NCI-H524 (cell line): ENCODE results near the gene CCDC9.
A peak's percentile ranks its signal among the peaks of the same experiment; 100 is the strongest.
"Not testable (repeated sequence)": the region's sequence is repeated elsewhere in the genome, so short reads cannot be mapped to it uniquely, and the experiment has no call there.

Experiments
- DNase-seq, 2 experiments: peaks; one replicate each; lab custom pipeline; 2025; lab: John Stamatoyannopoulos, UW

Gene CCDC9

DNA sequence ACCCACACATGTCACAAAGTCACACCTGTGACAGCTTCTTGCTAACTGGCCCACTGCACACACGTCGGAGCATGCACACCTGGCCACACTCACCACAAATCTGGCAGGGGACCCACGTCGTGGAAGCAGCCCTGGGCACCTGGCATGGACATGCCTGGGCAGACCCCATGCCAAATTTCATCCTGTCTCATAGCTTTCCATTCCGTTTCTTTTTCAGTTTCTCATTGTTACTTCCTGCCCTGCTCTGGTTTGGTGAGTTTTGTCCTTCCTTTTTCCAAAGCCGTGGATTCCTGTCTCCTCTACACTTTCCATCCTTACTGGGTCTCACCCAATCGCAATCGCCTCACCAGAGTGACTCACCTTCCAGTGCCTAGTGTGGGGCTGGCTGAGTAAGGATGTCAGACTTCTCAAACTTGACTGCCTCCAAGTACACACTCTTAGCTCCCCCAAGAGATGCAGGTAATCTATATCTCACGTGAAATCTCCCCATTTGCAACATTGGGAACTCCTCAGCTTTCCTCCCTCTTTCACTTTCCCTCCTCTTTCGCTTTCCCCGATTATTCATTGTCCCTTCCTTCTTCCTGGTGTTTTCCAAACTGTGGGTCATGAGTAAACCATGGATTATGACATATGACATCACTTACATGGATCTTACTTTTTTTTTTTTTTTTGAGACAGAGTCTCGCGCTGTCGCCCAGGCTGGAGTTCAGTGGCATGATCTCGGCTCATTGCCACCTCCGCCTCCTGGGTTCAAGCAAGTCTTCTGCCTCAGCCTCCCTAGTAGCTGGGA lies 23.7 kb upstream of the CCDC9 start:
- no peak for DNase-seq

DNA sequence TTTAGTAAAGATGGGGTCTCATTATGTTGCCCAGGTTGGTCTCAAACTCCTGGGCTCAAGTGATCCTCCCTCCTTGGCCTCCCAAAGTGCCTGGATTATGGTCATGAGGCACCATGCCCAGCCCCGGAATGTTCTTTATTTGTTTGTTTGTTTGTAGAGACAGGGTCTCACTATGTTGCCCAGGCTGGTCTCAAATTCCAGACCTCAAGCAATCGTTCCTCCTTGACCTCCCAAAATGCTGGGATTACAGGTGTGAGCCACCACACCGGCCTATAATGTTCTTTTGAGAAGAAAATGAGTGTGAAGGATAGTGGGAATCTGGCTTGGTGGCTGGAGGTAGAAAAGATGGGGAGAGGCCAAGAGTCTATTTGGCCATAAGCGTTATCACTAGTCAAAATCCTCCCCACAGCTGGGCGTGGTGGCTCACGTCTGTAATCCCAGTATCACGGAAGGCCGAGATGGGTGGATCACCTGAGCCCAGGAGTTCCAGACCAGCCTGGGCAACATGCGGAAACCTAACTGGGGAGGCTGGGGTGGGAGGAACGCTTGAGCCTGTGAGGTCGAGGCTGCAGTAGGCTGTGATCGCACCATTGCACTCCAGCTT lies 20.2 kb upstream of the CCDC9 start:
- DNase-seq, result no peak

DNA sequence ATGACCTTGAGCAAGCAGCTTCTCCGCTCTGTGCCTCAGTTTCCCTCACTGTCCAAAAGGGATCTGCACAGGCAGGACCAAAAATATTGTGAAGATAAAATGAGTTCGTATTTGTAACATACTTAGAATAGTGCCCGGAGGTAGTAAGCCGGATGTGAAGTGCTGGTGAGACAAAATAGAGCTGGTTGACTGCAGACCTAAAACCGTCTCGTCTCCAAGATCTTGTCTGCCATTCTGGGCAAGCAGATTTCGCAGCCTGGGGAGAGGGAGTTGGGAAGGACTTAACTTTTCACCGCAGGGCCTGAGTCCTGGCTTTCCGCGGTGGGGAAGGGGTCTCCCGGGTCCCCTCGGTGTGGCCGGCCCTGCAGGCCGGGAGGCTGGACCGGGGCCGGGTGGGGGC lies 17.2 kb upstream of the CCDC9 start:
- DNase-seq, result peak in 1 of 2 experiments; percentile 57

DNA sequence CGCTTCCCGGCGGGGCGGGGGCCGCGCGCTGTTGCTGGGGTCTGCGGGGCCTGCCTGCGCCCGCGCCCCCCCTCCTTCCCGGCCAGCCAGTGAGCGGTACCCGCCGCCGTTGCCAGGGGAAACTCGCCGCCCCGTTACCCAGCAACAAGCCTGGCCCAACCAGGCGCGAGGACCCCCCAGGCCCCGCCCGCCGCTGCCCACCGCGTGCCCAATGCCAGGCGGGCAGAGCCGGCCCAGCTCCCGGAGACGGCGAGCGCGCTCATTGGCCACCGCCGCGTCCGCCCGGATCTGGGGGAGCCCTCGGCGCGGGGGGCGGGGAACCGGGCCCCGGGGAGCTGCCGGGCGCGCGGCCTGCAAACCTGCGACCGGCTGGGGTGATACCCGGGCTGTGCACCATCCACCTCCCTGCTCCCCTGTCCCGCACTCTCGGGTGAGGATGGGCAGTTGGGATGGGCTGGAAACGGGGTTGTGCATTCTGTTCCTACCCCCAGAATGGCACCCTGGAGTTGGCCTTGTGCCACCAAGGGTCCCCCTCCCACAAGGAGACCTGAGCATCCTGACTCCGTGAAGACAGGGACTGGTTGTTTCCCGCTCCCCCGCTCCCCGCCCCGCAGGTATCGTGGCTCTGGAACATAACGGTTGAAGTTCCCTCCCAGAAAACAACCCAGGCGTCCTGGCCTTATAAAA lies 16.6 kb upstream of the CCDC9 start:
- DNase-seq, result peak; percentile 93 to 94

DNA sequence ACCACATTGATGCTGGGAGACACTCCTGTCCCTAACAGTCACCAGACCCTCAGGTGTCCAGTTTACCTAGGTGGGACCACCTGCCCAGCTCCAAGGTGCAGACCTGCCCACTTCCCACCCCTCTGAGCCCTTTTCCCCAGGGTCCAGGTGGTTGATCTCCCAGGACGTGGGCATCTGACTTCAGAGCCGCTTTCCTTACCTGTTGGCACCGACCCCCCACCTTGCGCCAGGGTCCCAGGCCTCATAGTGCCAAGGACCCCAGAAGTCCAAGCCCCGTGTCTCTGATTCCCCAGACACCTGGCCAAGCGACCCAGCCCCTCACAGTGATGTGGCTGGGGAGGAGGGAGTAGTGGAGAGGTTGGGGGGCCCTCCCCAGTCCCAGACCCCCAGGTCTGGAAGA lies 15.8 kb upstream of the CCDC9 start:
- no peak for DNase-seq

DNA sequence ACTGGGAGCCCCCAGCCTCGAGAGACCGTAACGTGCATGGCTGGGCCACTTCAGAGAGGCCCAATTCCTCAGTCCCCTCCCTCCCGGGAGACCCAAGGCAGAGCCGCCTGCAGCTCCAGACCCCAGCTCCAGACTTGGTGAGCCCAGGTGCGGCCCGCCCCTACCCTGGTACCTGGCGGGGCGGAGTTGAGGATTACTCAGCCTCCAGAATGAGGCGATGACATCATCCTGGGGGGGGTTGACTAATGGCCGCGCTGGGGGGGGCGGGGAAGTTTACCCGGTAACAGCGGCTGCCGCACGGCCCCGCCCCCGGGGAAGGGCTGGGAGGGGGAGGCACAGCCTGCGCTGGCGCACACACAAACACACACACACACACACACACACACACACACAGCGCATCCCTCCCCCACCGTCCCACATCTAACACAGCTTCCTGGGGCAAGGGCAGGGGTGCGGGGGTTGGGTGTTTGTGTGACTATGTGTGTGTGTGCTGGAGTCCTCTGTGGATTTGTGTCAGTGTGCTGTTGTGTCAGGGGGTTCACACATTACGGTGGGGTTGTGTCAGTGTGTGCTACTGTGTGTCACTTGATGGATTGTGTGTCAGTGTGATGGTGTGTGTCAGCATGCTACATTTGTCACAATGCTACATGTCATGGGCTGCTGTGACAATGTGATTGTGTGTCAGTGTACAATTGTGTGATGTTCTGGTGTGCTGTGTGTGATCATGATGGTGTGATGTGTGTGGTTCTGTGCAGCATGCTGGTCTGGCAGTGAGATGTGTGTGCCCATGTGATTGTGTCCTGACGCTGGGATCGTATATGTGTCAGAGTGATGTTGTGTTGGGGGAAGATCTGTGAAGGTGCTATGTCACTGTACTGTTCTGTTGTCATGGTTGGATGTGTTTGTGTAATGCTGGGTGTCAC lies 15.1 kb upstream of the CCDC9 start:
- DNase-seq, result peak in 1 of 2 experiments; percentile 56

DNA sequence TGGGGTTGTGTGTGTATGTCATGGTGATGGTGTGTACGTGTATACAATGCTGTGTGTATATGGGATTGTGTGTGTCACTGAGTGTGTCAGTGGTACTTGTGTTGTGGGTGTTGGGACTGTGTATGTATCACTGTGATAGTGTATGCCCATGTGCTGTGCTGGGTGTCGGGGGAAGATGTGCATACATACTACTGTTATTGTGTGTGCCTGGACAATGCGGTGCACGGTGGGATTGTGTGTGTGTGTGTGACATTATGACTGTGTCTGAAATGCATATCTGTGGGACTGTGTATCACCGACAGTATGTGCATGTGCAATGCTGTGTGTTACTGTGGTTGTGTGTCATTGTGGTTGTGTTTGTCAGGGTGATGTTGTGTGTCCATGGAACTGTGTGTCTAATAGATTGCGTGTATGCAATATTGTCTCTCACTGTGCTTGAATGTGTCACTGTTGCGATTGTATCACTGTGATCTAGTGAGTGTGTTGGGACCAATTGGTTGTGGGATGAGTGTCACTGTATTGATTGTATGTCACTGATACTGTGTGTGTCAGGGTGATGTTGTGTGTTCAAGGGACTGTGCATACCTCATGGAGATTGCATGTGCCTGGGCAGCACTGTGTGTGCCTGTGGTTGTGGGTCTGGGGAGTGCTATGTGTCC lies 14.3 kb upstream of the CCDC9 start:
- no peak for DNase-seq

DNA sequence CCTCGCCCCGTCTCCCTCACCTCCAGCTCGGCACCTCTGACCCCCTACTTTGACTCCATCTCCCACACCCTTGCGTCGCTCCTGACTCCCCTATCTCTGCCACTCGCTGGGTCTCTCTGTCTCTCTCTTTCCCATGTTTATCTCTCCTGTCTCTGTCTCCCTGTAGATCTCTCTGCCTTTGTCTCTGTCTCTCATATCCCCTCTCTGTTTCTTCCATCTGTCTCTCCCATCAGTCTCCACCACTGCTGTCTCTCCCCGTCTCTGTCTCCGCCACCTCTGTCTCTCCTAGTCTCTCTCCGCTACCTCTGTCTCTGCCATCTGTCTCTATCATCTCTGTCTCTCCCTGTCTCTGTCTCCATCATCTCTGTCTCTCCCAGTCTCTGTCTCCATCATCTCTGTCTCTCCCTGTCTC lies 13.0 kb upstream of the CCDC9 start:
- no peak for DNase-seq

DNA sequence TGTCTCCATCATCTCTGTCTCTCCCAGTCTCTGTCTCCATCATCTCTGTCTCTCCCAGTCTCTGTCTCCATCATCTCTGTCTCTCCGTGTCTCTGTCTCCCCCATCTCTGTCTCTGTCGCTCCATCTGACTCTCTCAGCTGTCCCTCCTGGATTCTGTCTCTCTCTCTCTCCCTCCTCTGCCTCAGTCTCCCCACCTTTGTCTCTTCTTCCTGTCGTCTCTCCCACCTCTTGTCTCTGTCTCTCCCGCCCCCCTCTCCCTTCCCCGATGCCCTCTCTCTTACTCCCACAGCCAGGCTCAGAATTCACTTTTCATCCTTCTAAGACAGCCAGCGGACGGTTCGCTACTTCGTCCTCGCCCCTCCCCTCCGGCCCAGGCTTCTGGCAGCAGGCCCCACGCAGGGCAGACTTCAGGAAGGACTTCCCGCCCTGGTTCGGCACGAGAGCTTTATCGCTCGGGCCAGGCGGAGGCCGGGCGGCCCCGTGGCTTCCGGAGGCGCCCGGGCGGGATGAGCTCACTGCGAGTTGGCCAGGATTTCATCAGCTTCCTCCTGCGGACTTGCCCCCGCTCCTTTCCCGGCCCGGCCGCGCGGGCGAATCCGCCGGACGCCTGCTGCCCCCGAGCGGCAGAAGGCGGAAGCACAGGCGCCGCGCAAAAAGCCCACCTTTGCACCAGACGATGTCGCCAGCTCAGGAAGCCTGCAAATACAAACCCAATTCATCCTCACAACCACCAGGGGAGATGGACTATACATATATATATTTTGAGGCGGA lies 12.4 kb upstream of the CCDC9 start:
- DNase-seq, result peak; percentile 83 to 94

DNA sequence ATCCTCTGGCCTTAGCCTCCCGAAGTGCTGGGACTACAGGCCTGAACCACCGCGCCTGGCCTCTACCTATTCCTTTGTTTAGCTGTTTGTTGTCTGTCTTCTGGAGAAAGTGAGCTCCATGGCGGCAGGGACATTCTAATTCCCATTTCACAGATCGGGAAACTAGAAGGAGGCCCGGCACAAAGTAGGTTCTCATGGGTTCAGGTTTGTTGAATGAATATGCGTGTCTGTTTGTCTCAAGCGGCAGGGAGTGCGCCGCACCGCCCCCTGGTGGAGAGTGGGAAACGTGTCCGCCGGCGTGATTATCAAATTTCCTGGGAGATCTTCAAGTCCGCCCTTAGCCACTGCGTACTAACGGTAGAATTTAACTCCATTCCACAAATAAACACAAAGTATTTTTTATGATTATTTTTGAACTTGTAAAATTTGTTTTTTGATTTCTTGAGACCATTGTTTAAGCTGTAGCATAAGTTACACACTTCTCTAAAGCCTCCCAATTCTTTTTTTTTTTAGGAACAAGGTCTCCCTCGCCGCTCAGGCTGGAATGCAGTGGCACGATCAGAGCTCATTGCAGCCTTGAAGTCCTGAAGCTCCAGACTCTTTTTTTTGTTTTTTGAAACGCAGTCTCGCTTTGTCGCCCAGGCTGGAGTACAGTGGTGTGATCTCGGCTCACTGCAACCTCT lies 8.9 kb upstream of the CCDC9 start:
- peak; percentile 16 to 71 for DNase-seq

DNA sequence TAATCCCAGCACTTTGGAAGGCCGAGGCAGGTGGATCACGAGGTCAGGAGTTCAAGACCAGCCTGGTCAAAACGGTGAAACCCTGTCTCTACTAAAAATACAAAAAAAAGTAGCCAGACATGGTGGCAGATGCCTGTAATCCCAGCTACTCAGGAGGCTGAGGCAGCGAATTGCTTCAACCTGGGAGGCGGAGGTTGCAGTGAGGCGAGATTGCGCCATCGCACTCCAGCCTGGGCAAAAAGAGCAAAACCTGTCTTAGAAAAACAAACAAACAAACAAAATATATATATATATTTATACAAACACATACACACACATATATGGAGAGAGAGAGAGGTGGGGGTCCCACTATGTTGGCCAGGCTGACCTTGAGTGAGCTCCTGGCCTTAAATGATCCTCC lies 3.3 kb upstream of the CCDC9 start:
- not testable (repeated sequence) for DNase-seq

DNA sequence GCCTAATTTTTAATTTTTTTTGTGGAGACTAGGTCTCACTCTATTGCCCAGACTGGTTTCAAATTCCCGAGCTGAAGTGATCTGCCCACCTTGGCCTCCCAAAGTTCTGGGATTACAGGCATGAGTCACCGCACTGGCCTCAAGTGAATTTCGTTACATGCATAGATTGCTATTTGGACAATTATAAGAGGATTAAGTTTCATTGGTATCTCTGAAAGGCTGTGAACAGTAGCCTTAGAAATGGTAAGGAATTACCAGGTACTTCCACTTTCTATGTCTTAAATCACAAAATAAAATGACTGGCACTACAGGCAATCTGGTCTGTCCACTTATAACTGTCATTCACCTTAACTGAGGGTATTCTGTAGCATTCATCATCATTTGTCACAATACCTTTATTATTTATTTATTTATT lies 2.9 kb upstream of the CCDC9 start:
- DNase-seq, result peak in 1 of 2 experiments; percentile 37

DNA sequence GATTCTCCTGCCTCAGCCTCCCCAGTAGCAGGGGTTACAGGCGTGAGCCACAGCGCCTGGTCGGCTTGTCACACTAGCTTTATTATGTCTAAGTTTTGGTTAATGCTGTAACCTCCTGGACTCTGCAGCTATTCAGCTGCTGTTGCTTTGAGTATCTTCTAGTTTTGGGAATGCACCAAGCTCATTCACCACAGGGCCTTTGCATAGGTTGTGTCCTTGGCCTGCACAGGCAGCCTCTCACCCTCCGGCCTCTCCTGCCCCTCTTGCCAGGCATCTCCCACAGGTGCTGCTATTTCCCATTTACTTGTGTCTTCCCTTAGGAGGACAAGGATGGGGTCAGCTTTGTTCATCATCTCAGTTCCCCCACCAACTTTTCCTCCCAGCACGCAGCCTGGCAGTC lies 2.4 kb upstream of the CCDC9 start:
- DNase-seq, result no peak

DNA sequence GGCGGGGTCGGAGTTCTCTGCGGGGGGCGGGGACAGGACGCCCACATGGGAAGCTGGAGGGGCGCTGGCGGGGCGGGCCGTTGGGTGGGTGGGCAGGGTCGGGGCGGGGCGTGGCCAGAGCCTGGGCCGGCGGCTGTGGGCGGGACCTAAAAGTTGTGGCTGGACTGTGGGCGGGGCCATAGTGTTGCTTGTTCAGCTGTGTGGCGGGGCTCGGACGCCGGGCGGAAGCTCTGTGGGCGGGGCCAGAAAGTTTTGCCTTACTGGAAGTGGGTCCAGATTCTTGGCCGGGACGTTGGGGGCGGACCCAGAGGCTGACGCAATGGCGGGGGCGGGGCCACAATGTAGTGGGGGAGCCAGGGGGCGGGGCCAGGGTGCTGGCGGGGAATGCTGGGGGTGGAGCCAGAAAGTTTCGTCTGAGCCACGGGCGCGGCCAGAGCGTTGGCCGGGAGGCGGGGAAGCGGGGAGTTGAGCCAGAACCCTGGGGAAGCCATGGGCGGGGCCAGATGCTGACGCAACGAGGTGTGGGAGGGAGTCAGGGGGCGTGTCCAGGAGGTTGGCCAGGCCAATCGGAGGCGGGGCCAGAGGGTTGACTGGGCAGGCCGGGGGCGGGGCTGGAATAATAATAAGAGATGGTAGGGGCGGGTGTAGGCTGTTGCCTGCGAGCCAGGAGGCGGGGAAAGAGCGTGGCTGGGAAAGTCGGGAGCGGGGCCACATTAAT lies 527 bp downstream of the CCDC9 start:
- DNase-seq, result peak; percentile 99

DNA sequence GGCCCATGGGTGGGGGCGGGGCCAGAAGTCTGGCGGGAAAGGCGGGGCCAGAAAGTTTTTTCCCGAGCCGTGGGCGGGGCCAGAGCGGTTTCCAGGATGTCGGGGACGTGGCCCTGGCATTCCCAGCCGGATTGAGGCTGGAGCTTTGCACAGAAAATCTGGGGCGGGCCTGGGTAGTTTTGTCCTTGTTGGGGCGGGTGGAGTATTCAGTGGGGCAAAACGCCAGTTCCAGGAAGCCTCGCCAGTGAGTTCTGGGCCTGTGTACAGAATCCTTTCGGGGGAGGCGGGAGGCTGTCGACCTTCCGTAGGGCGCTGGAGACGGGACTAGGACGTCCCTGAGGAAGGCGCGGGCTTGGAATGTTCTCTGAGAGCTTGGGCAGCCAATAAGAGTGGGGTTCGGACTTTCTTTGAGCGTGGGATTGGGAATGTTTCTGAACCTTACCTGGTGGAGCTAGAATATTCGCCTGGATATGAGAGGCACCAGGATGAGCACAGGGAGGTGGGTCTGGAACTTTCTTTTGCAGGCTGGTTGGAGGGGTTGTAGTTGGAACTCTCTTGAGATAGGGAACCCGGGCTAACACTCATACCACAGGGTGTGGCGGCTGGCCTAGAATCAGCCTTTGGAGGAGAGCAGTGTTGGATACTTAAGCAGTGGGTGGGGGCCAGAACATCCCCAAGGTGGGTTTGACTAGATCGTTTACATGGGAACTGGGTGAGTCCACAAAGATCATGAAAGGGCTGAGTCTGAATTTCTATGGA lies 1.3 kb downstream of the CCDC9 start:
- peak in 1 of 2 experiments; percentile 30 for DNase-seq

DNA sequence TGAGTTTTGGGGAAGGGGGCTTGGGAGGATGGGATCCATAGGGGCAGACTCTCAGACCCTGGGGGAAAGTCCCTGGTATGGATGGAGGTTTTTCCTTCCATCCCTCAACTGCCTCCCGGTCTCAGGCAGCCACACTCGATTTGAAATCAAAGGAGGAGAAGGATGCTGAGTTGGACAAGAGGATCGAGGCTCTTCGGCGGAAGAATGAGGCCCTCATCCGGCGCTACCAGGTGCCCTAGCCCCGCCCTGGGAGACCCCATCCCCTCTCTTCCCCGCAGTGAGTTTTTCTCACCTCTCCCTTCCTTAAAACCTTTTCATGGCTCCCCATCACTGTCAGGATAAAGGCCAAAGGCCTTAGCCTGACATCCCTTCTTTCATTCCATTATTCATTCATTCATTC lies 2.1 kb downstream of the CCDC9 start:
- no peak for DNase-seq

DNA sequence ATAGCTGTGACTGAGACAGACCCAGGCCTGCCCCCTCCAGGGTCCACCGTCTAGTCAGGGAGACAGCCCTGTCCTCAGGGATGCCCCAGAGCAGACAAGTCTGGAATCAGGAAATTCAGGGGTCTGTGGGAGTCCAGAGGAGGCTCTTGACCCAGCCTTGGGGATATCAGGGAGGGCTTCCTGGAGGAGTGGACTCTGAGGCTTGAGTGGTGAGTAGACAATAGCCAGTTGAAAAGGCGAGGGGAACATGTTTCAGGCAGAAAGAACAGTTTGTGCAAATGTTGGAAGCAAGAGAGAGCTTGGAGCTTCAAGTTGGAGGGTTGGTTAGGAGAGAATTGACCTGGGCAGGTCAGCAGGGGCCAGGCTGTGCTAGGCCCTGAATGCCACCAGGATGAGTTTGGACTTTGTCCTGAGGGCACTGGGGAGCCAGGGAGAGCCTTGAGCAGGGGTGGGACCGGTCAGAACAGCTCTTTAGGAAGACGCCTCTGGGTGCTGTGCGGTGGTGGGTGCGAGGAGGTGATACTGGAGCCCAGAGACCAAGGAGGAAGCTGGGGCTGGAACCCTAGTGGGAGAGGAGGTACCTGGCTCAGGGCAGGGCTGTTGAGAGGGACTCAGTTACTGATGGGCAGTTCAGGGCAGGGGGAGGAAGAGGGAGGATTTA lies 2.7 kb downstream of the CCDC9 start:
- DNase-seq, result no peak

DNA sequence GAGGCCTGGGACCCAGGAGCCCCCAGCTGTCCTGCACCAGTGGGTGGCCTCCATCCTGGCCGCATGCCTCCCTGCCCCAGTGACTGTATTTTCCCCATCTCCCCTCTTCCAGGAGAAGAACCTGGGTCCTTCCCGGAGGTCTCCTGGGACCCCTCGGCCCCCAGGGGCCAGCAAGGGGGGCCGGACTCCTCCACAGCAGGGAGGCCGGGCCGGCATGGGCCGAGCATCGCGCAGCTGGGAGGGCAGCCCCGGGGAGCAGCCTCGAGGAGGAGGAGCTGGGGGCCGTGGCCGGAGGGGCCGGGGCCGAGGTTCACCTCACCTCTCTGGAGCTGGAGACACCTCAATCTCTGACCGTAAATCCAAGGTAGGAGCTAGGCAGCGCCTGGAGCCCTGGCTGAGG lies 4.2 kb downstream of the CCDC9 start:
- no peak for DNase-seq
